ENCODE data around the gene CHD6.

CHD6 gene

DNA sequence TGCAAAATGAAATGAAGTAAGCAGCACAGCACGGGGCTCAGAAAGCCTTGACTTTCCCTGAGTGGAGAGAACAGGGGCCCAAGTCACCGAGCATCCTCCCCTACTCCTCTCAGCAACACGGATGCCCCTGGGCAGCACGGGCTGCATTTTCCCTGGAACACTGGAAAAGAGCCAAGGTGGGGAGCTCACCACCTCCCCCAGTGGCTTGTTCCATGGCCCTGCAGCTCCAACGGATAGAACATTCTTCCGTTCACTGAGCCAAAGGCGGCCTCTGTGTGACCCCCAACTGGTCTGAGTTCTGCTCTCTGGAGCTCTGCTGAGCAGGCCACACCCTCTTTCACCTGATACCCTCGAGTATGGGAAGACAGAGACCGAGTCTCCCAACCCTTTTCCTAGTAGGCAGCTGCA is 230.7 kb downstream of the CHD6 start:
- no peak for DNase-seq

- no peak for DNase-seq
These were observed 231.4 kb downstream of the CHD6 start for GRCh38 chr20:41386502-41387427.

- DNase-seq = no peak
These were observed 235.3 kb downstream of the CHD6 start for GRCh38 chr20:41382791-41383305.

GRCh38 chr20:41380551-41381193 is 237.5 kb downstream of the CHD6 start:
- DNase-seq = peak; percentile 82 to 86

GRCh38 chr20:41379551-41379950 is 238.6 kb downstream of the CHD6 start:
- peak; percentile 64 to 67 for DNase-seq

DNA sequence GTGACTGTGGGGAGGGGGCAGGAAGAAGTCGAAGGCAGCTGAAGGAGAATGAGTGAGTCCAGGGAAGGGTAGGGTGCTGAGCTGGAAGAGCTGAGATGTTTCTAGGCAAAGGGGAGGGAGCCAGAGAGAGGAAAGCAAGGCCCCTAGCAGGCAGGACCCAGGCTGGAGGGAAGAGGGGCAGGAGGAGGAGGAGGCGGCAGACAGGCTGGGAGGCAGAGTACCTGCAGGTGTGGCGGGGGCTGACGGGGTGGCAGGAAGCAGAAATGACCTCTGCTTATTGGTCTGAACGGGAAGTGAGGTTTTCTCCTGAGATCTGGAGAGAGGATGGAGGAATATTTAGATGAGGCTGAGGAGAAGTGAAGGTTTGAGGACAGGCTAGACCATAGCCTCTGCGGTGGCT is 240.9 kb downstream of the CHD6 start:
- DNase-seq = no peak

GRCh38 chr20:41376349-41376748 is 241.8 kb downstream of the CHD6 start:
- no peak for DNase-seq

GRCh38 chr20:41375846-41376245 is 242.3 kb downstream of the CHD6 start:
- DNase-seq = no peak

GRCh38 chr20:41373931-41374920 is 244.0 kb downstream of the CHD6 start:
- DNase-seq = no peak

DNA sequence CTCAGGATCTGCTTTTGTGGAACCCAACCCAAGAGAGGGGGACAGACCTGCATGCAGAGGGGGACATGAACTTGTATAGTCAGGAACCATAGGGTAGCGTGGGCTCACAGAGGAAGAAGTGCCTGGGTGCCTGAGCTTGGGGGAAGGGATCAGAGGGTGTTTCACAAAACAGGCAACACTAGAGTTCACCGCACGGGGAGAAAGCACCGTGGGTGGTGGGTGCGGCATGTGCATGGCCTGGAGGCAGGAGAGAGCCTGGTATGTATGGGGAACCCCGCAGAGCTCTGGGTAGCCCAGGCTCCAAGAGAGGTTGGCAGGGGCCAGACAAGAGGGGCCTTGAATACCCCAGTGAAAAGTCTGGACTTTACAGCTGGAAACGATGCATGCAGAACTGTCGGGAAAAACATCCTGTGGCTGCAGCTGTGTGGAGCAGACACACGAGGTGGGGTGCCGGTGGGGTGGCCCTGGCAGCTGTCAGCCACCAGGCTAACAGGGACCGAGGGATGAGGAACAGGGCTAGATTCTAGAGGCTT is 244.9 kb downstream of the CHD6 start:
- no peak for DNase-seq

- DNase-seq = no peak
These were observed 246.8 kb downstream of the CHD6 start for GRCh38 chr20:41371371-41371770.

DNA sequence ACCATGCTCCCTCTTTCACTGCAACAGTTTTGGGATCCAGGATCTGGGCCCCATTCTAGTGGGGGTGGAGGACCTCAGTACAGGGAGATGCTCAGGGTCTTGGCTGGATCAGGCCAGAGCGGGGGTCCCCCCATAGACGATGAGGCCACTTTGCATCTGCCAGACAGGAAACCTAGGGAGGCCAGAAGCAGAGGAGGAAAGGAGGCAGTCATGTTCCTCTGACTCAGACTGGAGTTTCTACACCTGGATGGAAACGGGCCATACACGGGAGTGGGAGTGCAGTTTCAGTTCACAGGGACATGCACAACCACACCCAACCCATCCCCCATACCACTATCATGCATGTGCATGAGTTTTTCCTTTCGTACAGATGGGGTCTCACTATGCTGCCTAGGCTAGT is 248.0 kb downstream of the CHD6 start:
- DNase-seq = no peak

GRCh38 chr20:41369673-41370072 is 248.5 kb downstream of the CHD6 start:
- DNase-seq = no peak

- no peak for DNase-seq
These were observed 250.2 kb downstream of the CHD6 start for GRCh38 chr20:41367956-41368355.

GRCh38 chr20:41367393-41367695 is 250.8 kb downstream of the CHD6 start:
- no peak for DNase-seq

- no peak for DNase-seq
These were observed 251.4 kb downstream of the CHD6 start, which contains the start of gene EMILIN3 for GRCh38 chr20:41366546-41367392. TSS of gene EMILIN3 (minus strand) at chr20:41366818. CDS start at chr20:41366634, 184 bp downstream.

GRCh38 chr20:41365777-41366545 is 252.2 kb downstream of the CHD6 start:
- DNase-seq = no peak

DNA sequence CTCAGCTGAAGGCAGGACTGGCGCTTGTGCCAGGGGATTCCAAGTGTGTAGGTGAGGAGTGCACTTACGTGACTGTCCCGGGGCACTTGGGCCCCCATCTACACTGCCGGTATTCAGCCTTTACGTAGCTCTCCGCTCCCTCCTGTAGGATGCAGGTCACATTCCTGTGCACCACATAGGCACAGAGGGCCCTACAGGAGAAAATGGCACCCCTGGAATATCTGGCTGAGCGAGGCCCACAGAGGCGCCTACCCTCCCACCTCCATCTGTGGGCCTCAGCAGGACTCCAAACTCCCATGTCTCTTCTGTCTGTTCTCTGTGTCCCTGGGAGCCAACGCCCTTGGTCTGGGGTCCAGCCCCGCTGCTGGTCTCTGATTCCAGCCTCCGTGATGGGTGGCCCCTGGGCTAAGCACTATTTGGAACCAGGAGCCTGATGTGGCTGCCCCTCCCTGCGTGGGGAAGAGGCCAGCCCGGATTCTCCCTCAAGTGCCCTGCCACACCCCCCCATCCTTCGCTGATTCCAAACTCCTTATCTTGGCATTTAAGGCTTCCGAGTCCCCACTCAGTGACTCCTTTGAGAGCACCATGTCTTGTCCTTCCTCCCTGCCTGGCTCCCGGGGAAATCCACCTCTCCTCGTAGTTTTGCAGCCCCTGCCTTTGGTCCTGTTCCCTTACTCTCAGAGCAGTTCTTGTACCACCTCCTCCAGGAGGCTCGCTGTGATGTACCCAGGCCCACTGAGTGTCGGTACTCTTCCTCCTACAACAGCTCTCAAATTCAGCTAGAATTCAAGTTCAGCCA is 253.0 kb downstream of the CHD6 start:
- DNase-seq = no peak

DNA sequence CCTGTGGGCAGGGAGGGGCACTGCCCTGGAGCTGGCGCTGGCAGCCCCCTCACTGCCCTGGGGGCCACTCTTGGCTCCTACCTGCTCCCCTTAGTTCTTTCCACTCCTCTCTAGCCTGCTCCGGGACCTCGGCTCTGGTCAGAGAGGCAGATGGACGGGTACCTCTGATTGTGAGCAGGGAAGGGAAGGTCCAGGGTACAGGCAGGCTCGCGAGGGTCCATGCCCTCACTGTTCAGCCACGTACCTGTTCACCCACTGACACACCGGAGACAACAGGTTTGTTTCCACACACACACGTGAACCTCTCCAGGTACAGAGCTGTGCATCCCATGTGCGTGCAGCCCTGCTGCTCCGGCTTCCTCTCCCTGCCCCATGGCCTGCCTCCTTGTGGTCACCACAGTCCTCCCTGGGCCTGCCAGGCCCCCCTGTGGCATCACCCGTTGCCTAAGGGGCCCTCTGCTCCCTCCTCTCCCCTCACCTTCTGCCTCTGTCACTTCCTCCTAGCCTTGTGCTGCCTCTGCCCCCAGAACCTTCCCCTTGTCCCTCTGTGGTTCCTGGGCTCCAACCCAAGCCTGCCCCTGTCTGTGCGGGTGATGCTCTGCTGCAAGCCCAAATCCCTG is 253.8 kb downstream of the CHD6 start:
- no peak for DNase-seq

All from Kasumi-1 (cell line).